ENCODE results near the gene ZNF654.
"Not testable (repeated sequence)": the region's sequence is repeated elsewhere in the genome, so short reads cannot be mapped to it uniquely, and the experiment has no call there.

ZNF654 gene

DNA sequence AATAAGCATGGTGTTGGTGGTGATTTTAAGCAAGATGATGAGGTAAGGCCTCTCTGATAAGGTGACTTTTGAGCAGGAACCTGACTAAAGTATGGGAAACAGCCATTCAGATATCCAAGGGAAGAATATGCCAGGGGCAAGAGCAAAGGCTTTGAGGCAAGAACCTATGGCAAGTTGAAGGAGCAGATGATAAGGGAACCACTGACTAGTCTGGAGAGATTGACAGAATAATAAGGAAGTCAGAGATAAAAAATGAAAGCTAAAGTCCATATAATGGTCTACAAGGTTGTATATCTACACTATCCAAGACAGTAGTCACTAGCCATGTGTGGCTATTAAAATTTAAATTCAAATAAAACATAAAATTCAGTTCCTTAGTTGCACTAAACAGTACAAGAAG, 88.2 kb downstream of the ZNF654 start:
- no peak for DNase-seq

DNA sequence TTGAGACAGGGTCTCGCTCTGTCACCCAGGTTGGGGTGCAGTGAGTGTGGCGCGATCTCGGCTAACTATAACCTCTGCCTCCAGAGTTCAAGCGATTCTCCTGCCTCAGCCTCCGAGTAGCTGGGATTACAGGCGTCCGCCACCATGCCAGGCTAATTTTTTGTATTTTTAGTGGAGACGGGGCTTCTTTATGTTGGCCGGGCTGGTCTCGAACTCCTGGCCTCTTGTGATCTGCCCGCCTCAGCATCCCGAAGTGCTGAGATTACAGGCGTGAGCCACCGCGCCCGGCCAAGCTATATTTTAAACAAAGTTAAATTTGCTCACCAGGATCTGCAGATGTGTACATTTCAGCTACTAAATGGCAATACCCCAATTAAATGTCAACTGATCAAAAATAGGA, 89.6 kb downstream of the ZNF654 start:
- DNase-seq: no peak

DNA sequence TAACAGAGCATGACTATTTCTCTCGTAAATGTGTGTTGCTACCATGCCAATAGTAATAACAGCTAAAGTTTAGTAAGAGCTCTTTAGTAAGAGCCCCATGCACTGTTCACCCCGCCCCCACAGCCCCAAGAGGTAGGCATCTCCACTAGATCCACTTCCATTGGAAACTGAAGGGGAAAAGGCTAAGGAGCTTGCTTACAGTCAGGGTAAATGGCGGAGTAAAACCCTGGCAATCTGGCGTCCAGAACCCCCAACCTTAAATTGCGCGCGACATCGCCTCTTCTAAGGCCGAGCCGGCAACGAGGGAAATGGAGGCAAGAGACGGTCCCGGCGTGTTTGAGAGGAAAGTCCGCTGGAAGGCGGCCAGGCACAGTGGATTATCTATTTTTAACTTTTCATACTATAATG, 90.0 kb downstream of the ZNF654 start:
- peak; percentile 8 for DNase-seq

DNA sequence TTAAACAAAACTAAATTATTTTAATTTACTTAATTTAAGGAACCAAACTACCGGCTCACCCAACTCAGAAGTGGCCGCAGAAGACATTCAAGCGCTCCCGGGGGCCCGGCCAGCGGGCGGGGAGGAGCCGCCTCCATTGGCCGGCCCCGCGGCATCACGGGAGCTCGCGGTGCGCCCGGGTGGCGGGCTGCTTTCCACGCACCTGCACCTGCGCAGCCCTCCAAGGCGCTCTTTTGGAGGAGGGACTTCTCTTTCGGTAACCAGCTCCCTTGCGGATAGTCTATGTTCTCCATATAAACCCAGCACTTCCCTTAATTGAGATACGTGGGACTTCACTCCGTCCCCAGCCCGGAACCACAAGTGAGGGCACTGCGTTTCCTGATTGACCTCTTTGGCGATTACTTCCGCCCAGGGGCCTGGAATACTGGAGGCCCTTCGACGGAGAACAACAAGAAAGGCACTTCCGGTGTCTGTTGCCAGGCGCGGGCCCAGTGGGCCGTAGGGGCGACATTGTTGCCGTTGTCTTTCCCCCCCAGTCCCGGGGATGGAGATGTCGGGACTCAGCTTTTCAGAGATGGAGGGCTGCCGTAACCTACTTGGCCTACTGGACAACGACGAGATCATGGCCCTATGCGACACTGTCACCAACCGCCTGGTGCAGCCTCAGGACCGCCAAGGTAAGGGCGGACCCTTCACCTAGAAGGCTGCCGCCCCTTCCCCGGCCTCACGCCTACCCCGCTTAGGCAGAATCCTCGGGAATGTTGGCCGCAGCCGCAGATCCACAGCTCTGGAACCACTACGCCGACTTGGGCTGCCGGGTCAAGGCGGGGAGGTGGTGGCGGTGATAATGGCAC, 90.7 kb downstream of the ZNF654 start, which contains the start of gene C3orf38:
C3orf38 (plus strand) TSS at position 451 of the 854 bp plus-strand sequence; CDS start at position 545, 94 bp downstream.
- peak; percentile 13 for DNase-seq

DNA sequence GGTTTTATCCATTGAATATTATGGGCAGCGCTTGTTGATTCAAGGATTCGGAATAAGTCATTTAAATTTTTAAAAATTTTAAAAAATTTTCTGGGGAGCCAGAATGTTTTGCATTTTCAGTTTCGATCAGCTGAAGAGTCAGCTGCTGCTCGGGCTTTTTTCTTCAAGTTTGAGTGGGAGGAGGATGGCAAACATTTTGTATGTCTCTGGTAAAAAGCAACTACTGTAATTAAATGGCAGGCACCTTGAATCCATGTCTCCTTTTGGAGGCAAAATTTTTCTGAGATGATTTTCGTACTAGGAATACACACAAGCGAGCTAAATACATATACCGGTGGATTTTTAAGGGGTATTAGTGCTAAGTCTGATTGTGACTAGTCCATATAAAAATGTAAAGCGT, 91.3 kb downstream of the ZNF654 start:
- no peak for DNase-seq

DNA sequence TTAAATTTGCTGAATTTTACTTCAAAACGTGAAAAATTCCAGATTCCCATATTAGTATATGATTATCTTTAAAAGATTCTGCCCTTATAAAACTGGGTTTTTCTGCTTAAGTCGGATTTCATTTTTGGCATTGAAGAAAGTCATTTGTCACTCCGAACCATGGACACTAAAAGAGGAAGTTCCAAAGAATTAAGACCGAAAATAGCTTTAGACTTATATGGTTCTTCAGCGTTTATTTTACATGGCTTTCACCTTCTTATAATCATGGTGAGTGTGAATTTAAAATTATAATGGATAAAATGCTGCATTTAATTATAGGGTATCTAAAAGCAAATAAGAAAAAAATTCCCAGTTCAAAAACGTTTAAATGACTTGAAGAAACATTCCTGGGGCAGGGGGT, 91.8 kb downstream of the ZNF654 start:
- DNase-seq: no peak

DNA sequence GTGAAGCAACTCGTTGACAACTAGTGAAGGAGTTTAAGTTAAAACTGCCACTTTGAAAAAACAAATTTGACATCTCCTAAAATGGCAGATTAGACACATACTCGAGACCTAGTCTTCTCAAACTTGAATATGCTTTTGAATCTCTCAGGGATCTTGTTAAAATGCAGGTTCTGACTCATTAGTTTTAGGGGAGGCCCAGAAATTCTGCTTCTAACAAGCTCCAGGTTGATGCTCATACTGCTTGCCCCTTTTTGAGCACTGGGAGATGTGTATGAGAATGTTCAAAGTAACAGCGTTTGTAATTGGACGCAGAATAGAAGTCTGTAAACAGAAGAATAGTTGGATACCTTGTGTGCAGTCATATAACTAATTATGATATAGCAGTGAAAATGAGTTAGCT, 92.3 kb downstream of the ZNF654 start:
- DNase-seq: no peak

DNA sequence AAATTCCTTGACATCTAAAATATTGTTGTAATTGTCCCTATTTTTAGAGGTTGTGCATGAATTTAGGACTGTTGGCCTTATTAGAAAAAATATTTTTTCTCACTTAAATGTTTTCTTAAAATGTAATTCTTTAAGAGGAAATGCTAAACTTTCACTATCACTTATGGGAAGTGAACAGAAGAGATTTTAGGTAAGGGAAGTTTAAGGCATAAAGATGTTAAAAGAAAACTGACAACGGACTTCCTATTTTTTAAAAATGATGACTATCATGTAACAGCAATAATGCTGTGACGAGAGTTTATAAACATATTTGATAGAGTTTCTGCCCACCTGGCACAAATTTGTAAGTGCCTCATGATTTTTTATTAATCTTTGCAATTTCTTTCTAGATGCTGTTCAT, 93.8 kb downstream of the ZNF654 start:
- DNase-seq: no peak

DNA sequence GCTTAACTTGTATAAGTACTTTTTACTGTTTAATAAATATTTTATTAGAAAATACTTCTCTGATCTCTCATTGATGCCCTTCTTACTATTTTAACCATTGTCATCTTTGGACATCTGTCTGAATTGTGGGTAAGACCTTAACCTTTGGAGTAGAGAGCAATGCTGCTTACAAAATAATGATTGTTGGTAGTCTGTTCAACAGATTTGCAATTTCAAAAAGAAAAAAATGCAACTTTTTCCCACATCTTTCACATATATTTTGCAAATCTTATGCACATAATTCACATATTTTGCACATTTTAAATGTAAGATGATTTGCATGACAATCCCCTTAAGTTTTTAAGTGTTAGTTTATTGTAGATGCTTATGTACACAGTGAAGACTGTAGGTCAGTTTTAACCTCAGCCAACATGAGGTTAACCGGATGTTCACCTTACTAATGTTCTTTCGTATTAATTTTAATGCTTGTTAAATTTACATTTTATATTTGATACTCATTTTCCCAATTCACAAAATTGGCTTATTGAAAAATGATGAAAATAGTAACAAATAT, 107.4 kb downstream of the ZNF654 start:
- DNase-seq: no peak

DNA sequence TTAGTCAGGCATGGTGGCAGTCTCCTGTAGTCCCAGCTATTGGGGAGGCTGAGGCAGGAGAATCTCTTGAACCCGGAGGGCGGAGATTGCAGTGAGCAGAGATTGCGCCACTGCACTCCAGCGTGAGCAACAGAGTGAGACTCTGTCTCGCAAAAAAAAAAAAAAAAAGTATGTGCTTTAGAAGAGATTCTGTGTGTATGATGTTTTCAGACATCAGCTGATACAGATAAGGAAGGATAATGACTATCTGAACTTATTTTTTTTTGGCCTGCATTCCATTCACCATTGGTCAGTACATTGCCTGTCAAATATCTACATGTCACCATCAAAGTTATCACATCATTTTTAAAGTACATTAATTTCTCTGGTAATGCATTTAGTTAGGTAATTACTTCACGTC, 108.1 kb downstream of the ZNF654 start:
- no peak for DNase-seq

DNA sequence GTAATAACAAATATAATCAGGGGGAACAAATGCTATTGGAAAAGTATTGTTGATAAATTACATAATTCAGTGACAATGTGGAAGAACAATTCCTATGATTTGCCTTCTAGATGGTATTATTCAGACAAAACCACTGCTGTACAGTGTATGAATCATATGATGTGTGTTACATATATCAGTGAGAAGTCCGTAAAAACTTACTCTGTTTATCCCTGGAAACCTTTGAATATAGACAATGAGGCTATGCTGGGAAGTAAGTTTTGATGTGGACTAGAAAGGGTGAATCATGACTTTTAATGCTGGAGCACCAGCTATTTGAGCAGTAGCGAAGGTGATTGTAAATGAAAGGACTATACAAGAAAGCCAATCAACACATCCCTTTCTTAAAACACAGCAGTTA, 108.6 kb downstream of the ZNF654 start:
- DNase-seq: no peak

DNA sequence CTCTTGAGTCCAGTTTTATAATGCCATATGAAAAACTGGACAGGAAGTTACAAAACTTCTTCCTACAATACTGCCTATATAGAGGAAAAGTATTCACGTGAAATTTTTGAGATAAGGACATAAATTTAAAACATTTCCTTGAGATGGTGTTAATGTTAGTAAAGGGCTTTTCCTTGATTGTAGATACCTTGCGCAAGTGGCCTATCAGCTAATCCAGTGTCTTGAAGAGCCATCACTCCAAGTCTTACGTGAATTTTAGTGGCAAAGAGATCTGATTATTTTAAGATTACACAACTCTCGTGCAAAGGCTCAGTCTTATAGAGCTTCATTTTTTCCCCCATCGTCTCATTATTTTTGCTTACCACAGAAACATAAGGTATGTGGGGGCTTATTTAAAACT, 109.1 kb downstream of the ZNF654 start:
- DNase-seq: no peak

DNA sequence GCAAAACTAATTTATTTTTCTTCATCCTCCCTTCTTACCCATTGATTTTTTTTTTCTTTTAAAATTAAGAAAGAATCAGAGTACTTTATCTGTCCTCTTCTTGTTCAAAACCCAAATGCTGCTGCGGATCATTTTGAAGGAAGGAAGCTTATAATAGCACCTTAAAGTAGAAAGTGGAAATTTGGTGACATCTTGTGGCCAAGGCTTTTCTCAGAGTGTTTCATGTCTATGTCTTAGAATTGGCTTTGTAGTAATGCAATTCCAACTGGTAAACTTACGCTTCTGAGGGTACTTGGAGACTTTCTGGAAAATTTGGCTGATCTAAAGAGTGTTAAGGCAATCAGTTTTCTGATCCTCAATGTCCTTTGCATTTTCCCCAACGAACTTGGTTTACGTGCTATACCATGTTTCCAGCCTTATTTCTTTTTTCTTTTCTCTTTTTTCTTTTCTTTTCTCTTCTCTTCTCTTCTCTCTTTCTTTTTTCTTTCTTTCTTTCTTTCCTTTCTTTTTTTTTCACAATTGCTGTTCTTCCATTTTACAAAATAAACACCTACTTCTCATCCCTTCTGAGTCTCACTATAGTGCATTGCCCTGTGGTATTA, 121.4 kb downstream of the ZNF654 start:
- no peak for DNase-seq

DNA sequence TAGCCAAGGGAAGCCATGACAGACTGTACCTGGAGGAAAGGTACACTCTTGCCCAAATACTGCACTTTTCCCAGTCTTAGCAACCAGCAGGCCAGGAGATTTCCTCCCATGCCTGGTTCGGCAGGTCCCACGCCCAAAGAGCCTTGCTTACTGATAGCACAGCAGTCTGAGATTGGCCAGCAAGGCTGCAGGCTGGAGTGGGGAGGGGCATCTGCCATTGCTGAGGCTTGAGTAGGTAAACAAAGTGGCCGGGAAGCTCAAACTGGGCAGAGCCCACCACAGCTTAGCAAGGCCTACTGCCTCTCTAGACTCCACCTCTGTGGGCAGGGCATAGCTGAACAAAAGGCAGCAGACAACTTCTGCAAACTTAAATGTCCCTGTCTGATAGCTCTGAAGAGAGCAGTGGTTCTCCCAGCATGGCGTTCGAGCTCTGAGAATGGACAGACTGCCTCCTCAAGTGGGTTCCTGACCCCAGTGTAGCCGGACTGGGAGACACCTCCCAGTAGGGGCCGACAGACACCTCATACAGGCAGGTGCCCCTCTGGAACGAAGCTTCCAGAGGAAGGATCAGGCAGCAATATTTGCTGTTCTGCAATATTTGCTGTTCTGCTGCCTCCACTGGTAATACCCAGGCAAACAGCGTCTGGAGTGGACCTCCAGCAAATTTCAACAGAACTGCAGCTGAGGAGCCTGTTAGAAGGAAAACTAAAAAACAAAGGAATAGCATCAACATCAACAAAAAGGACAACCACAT, 123.3 kb downstream of the ZNF654 start:
- DNase-seq: not testable (repeated sequence)

DNA sequence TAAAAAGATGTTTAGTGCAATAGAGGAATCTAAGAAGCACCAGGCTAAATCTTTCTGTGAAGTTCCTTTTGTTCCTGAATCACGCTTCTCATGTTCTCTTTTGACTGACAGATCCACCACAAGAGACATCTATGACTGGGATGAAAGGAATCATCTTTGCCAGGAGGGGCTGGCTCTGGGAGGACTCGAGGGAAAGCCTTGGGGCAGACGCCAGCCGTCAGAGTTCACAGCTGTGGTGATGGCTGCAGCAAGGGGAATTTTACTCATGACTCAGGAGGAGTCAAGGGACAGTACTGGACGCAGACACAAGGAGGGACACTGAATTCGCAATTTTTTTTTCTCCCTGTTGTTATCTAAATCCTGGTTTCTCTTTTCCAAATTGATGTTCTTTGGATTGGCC, 129.4 kb downstream of the ZNF654 start:
- no peak for DNase-seq

DNA sequence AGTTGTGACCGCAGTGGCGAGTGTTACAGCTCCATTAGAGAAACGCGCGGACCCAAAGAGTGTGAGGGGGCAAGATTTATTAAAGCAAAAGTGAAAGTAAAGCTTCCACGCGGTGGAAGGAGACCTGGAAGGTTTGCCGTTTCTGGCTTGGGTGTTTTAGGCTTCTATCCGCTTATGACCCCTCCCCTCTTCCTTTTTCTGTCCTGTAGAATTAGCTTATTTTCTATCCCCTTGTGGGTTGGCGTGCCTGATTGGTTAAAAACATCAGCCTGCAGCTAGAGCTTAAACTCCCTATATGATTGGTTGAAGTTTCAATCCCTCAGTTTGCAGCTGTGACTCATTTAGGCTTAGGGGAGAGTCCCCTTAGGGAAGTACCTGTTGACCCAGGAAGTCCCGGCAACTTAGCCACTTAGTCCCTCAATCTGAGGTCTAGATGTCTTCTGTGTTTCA, 130.3 kb downstream of the ZNF654 start:
- DNase-seq: no peak

DNA sequence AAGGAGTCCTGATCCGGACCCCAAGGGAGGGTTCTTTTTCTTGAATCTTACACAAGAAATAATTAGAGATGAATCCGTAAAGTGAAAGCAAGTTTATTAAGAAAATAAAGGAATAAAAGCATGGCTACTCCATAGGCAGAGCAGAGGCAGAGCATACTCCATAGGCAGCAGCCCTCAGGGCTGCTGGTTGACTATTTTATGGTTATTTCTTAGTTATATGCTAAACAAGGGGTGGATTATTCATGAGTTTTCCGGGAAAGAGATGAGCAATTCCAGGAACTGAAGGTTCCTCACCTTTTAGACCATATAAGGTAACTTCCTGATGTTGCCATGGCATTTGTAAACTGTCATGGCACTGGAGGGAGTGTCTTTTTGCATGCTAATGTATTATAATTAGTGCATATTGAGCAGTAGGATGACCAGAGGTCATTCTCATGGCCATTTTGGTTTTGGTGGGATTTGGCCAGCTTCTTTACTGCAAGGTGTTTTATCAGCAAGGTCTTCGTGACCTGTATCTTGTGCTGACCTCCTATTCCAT, 132.9 kb downstream of the ZNF654 start:
- no peak for DNase-seq

DNA sequence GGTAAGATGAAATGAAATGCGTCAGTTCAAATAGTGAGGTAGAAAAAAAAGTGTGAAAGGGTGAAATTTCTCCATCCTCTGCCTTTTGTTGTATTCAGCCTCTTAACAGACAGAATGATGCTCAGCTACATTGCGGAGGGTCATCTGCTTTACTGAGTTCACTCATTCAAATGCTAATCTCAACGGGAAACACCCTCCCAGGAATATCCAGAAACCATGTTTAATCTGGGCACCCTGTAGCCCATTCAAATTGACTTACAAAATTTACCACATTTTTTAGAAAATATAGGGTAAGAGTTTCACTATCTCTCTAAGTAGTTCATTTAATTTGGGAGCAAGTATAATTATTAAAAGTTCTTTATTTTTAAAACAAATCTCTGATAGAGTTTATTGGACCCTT, 133.6 kb downstream of the ZNF654 start:
- no peak for DNase-seq

All from NCI-H187 treated with DMSO at 0.1 percent for 48 hours (cell line).